HG03135 (cell line): ENCODE results near the gene CEP20.

Experiments
- ATAC-seq: cut with Tn5 transposase; IDR thresholded peaks from one replicate; pipeline ENCODE4 v1.9.1; 2021; ENCODE audit warnings: mild to moderate bottlenecking, moderate library complexity; ENCODE audit not compliant: unreplicated experiment

CEP20 gene

DNA sequence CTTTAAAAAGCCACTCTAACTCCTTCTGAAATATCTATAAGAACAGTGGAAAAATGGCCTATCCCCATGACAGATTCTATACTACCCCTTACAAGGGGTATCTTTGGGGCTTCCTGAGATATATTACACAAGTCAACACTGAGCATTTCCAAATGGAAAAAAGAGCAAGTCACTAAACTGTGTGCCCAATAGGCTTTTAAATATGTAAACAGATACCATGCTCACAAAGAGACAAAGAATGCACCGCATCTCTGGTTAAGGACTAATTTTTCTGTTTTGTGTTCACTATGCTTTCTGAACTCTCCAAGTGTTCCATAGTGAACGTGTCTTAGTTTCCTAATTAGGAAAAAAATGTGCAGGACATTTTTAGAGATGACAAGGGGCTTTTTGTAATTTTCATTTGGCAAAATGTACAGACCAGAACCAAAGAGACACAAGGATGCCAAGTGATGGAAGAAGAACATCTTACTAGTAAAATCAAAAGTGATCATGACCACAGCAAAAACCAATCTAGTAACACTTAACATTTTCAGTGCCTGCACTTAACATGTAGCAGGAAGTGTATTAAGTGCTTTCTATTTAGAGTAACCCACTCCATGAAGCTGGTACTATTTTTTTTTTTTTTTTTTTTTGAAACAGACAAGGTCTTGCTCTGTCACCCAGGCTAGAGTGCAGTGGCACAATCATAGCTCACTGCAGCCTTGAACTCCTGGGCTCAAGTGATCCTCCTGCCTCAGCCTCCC is 53.1 kb downstream of the CEP20 start:
- no peak for ATAC-seq

DNA sequence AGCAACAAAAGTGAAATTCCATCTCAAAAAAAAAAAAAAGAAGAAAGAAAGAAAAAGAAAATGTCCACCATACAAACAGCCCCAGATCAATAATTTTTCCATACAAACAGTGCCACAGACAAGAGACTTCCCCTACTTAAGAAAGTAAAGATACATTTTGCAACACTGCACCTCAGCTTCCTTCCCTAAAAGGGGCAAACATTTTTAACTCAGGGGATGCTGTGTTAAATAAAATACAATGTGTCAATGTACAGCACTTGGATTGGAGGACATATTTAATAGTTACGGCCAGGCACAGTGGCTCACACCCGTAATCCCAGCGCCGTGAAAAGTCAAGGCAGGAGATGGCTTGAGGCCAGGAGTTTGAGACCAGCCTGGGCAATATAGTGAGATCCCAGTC is 53.9 kb downstream of the CEP20 start:
- ATAC-seq: no peak

DNA sequence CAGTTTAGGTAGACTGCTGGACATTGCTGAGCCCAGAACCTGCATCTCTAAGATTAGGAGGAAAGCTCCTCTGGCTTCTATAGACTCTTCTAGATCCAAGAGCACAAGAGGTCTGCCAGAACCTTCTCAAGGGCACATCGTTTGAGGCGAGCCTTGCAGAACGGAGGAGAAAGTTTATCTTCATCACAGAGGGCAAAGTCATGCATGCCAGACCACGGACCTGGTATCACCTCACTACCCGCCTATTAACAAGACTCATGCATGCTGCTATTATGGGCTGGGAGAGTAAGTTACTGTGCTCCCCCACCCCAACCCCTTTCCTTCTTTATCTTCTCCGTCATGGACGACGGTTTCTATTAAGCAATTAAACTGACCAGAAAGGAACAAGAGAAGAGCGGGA is 54.9 kb downstream of the CEP20 start:
- no peak for ATAC-seq

DNA sequence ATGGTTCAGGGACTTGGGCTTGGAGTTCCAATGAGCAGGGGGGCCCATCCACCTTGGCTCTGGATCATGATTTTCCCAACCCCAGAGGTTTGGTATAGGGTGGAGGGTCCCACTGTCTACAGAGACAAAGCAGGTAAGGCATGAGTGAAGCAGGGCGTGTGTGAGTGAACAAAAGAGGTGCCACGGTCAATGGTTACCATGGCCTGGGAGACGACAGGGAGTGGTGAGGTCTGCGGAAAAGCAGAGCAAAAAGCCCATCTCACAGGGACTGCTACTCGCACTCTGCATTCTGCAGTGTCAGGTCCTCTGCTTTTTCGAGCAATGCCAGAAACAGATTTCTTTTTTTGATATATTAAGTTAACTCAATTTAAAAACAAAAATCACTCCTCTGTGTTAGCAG is 56.2 kb downstream of the CEP20 start:
- ATAC-seq: no peak

DNA sequence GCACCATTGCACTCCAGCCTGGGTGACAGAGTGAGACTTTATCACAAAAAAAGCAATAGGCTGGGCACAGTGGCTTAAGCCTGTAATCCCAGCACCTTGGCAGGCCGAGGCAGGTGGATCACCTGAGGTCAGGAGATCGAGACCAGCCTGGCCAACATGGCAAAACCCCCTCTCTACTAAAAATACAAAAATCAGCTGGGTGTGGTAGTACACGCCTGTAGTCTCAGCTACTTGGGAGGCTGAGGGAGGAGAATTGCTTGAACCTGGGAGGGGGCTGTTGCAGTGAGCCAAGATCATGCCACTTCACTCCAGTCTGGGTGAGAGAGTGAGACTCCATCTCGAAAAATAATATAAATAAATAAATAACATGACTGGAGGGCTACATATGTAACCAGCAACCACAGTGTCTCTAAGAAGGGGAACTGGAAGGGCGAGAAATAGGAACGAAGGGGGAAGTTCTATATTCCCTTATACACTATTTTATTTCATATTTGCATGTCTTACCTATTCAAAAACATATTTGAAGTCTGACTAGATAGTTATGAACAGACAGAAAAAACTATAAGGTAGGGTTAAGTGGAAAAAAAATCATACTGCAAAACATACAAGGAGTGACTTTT is 57.5 kb downstream of the CEP20 start:
- no peak for ATAC-seq

DNA sequence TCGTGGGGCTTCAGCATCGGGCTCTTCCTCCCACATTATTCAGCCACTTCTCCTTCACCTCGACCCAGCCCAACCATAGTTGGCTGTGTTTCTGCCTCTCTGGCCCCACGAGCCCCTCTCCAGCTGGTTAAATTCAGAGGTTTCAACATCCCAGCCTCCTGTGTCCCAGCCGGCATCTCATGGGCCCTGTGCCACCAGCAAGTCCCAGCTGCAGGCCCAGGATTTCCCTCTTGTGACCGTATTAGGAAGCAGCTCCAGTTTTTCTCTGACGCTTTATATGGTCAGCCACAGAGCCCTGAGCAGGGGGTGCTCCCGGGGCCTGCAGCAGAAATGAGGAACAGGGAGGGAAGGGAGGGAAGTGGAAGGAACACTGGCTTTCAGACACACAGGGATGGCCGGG is 58.9 kb downstream of the CEP20 start:
- ATAC-seq: no peak

DNA sequence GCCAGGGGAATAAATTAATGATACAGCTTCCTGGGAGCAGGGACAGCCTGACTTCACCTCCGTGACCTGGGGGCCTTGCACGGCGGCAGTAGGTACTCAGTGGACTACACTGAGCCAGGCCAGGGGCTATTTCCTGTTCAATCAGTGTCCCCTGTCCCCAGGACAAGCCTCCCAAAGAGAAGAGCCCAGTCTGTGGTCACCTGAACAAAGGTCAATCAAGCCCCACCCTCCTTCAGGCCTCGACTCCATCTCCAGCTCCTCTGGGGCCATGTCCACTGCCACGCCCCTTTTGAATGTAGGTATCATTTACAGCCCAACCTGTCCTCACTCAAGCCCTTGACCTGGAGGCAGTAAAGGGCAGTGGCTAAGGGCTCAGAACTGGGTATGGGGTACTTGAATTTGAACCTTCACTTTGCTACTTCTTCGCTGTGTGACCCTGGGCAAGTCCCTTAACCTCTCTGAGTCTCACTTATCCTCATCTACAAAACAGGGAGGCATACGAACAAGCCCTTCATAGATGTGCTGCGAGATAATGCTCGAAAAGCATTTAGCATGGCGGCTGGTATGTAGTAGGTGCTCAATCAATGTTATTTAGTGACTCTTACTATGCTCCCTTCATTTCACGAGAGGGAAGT is 60.6 kb downstream of the CEP20 start:
- no peak for ATAC-seq

DNA sequence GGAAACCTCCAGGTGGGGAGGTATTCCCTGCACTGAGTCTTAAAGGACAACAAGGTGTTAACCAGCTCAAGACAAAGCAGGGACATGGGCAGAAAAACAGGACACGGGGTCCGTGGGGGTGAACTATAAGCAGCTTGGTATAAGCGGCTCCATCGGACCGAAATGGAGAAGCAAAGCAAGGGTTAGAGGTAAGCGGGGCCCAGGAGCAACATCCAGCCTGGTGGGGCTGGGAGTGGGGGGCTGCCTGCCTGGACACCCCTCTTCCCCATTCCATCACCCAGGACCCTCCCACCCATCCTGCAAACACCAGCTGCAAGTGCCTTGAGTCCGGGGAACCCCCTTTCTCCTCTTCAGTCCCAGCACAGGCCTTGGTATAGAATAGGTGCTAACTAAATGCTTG is 61.1 kb downstream of the CEP20 start:
- ATAC-seq: no peak

DNA sequence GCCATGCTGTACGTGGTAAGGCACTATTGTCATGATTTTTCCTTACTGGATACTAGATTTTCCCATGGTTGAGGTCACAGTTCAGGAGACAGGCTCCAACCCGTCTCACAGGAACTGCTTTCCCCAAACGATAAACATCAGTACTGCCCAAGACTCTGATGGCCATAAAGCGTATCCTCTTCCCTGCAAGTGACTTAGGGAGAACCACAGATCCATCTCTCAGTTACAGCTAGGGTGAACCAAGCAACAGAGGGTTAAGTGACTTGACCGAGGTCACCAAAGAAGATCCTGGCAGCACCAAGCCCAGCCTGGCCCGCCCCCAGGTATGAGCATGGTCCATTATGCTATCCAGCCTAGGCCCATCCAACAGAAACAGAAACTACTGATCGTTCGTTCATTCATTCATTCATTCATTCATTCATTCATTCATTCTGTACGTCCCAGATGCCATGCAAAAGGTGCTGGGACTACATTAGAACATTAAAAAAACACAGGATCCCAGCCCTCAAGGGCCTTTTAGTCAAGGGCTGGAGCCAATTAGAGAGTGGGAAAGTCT is 62.6 kb downstream of the CEP20 start:
- no peak for ATAC-seq

DNA sequence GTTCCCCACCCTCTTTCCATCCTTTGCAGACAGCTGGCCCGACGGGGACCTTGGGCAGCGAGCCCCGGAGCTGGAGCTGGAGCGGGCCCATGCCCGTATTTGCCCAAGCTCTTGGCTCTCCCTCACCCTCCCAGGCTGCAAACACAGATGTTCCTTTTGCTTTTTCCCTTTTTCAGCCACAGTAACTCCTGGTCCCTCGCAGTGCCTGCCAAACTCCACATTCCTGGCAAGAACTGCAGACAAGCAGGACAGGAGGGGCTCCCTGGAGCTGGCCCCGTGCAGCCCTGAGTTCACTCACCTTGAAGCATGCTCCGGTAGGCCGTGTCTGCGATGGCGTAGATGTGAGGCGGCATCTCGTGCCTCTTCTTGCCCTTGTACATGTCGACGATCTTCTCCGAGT is 65.4 kb downstream of the CEP20 start:
- ATAC-seq: no peak

DNA sequence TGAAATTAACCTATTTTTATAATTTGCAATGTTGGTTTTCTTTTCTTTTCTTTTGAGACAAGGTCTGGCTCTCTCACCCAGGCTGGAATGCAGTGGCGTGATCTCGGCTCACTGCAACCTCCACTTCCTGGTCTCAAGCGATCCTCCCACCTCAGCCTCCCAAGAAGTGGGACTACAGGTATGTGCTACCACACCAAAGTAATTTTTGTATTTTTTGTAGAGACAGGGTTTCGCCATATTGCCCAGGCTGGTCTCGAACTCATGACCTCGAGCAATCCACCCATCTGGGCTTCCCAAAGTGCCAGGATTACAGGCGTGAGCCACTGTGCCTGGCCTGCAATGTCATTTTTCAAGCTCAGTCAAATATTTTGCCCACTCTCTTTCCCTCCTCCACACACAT is 67.6 kb downstream of the CEP20 start:
- ATAC-seq: no peak

DNA sequence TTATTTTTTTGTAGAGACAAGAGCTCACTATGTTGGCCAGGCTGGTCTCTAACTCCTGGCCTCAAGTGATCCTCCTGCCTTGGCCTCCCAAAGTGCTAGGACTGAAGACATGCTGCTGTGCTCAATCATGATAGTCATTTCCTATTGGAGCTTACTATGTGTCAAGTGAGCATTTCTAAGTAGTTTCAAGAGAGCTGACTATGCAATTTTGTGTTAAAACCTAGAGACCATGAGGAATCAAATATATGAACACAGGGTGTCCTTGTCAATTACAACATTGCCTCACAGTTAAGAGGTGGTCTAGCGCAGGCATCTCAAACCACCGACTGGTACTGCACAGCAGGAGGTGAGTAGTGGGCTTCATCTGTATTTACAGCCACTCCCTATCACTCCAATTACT is 69.4 kb downstream of the CEP20 start:
- no peak for ATAC-seq

DNA sequence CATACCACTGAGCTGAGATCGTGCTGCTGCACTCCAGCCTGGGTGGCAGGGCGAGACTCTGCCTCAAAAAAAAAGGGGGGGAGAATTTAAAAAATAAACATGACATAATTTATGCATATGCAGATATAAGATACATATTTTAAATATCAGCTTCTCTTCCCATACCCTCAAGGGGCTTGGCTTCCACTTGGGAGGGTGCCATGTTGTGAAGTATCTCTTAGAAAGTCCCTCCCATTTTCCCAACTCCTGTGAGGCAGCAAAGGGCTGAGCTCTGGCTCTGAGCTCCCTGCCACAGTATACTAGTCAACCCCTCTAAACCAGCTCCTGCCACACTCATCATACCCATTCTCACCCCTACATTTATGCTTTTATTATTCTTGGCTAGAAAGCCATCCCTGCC is 71.0 kb downstream of the CEP20 start:
- no peak for ATAC-seq

DNA sequence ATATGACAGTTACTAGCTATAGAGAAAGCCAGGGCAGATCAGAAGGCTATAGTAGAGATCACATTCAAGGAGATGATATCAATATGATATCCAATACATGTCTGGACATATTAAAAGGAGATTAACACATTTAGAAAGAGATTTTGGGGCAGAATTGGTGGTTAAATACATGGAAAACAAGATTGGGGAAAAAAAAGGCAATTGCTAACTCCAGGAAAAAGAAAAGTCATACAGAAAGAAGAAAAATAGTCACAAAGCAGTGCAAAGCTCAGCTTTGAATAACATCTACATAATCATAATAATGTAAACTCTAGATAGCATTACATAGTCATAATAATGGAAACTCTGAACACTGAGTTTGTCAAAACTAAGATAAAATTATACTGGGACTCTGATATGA is 72.2 kb downstream of the CEP20 start:
- no peak for ATAC-seq
